ENCODE measurements around the gene CBX5.
A peak's percentile ranks its signal among the peaks of the same experiment; 100 is the strongest.
"Not testable (repeated sequence)": the region's sequence is repeated elsewhere in the genome, so short reads cannot be mapped to it uniquely, and the experiment has no call there.

CBX5 gene

GRCh38 chr12:54265364-54265812, 14.5 kb downstream of the CBX5 start:
- DNase-seq, result no peak

- peak in 1 of 2 experiments; percentile 36 for DNase-seq
Measured at GRCh38 chr12:54262403-54262925, 17.5 kb downstream of the CBX5 start.

GRCh38 chr12:54261815-54262402, 18.0 kb downstream of the CBX5 start:
- no peak for DNase-seq

GRCh38 chr12:54259194-54260011, 20.5 kb downstream of the CBX5 start:
- peak in 1 of 2 experiments; percentile 42 for DNase-seq

GRCh38 chr12:54258201-54258681, 21.7 kb downstream of the CBX5 start:
- DNase-seq, result no peak

GRCh38 chr12:54257332-54257731, 22.6 kb downstream of the CBX5 start:
- no peak for DNase-seq

- DNase-seq, result no peak
Measured at GRCh38 chr12:54253240-54253639, 26.7 kb downstream of the CBX5 start.

GRCh38 chr12:54251667-54252284, 28.1 kb downstream of the CBX5 start:
- no peak for DNase-seq

- no peak for DNase-seq
Measured at GRCh38 chr12:54249489-54249888, 30.4 kb downstream of the CBX5 start.

GRCh38 chr12:54246011-54246641, 33.8 kb downstream of the CBX5 start:
- no peak for DNase-seq

GRCh38 chr12:54240971-54241588, 38.8 kb downstream of the CBX5 start:
- no peak for DNase-seq

GRCh38 chr12:54240129-54240528, 39.8 kb downstream of the CBX5 start:
- DNase-seq, result no peak

GRCh38 chr12:54239620-54240019, 40.3 kb downstream of the CBX5 start:
- no peak for DNase-seq

GRCh38 chr12:54238531-54238930, 41.4 kb downstream of the CBX5 start:
- no peak for DNase-seq

- DNase-seq, result no peak
Measured at GRCh38 chr12:54232790-54233189, 47.1 kb downstream of the CBX5 start.

- not testable (repeated sequence) for DNase-seq
Measured at GRCh38 chr12:54231269-54231668, 48.7 kb downstream of the CBX5 start.

- no peak for DNase-seq
Measured at GRCh38 chr12:54230555-54230954, 49.4 kb downstream of the CBX5 start.

GRCh38 chr12:54229624-54230212, 50.2 kb downstream of the CBX5 start:
- no peak for DNase-seq

- no peak for DNase-seq
Measured at GRCh38 chr12:54228471-54228870, 51.5 kb downstream of the CBX5 start.

GRCh38 chr12:54227927-54228326, 52.0 kb downstream of the CBX5 start:
- DNase-seq, result not testable (repeated sequence)

GRCh38 chr12:54227376-54227775, 52.5 kb downstream of the CBX5 start:
- DNase-seq, result no peak

- DNase-seq, result no peak
Measured at GRCh38 chr12:54225666-54226065, 54.3 kb downstream of the CBX5 start.
